Measurements from ENCODE around the gene HYCC1.

The HYCC1 gene

GRCh38 chr7:23012908-23013714, 819 bp downstream of the HYCC1 start (continued):
- TF ChIP-seq PRDM4 (tag by site-specific recombination; IDR thresholded peaks at IDR 0.05) (no peak), ZSCAN4 (tag by site-specific recombination; IDR thresholded peaks at IDR 0.05) (no peak), ZNF394 (tag by site-specific recombination; IDR thresholded peaks at IDR 0.05; ENCODE audit: borderline replicate concordance) (no peak), ZNF335 (tag by site-specific recombination; conservative IDR thresholded peaks at IDR 0.05) (no peak), ZBTB8A (tag by site-specific recombination; IDR thresholded peaks at IDR 0.05) (peak; percentile 11; the same call in 1 of the 2 replicates), ZNF596 (tag by site-specific recombination; IDR thresholded peaks at IDR 0.05) (no peak), ZNF354C (tag by site-specific recombination; IDR thresholded peaks at IDR 0.05; ENCODE audit: borderline replicate concordance, low read depth) (no peak), ZNF571 (tag by site-specific recombination; IDR thresholded peaks at IDR 0.05) (no peak), ZBTB26 (tag by site-specific recombination; optimal IDR thresholded peaks at IDR 0.05) (peak; percentile 40), GLIS1 (tag by site-specific recombination; IDR thresholded peaks at IDR 0.05) (peak; percentile 95), BCL6B (tag by site-specific recombination; IDR thresholded peaks at IDR 0.05) (no peak), ZNF302 (tag by site-specific recombination; IDR thresholded peaks at IDR 0.05; ENCODE audit: low read depth) (no peak), KLF7 (tag by site-specific recombination; IDR thresholded peaks at IDR 0.05; ENCODE audit: borderline replicate concordance) (no peak), ZNF132 (tag by site-specific recombination; IDR thresholded peaks at IDR 0.05; ENCODE audit: borderline replicate concordance) (no peak), ZNF670 (tag by site-specific recombination; IDR thresholded peaks at IDR 0.05; ENCODE audit: low read depth) (no peak), CTCF (tag by site-specific recombination; IDR thresholded peaks at IDR 0.05) (no peak; the same call in 1 of the 2 replicates), ZBTB6 (tag by site-specific recombination; IDR thresholded peaks at IDR 0.05) (no peak), SCRT2 (tag by site-specific recombination; IDR thresholded peaks at IDR 0.05) (no peak), GLIS2 (tag by site-specific recombination; IDR thresholded peaks at IDR 0.05) (peak; percentile 94), ZNF792 (tag by site-specific recombination; IDR thresholded peaks at IDR 0.05) (no peak), ZNF768 (tag by site-specific recombination; IDR thresholded peaks at IDR 0.05) (no peak), PATZ1 (tag by site-specific recombination; IDR thresholded peaks at IDR 0.05) (peak; percentile 42), ZSCAN18 (tag by site-specific recombination; IDR thresholded peaks at IDR 0.05) (no peak), GLI4 (tag by site-specific recombination; IDR thresholded peaks at IDR 0.05) (no peak), ZXDB (tag by site-specific recombination; IDR thresholded peaks at IDR 0.05) (no peak), KLF10 (tag by site-specific recombination; IDR thresholded peaks at IDR 0.05) (no peak)

Data from HEK293 (cell line).